ENCODE measurements around the gene PRKCB. TPM values are rescaled to one million over a fixed set of nuclear protein-coding genes. Genes with fewer than 3 reads are reported as not detected.

The PRKCB gene
- total and polyA plus RNA-seq, 2 of the 8 experiments (the other 6 are each of a cell fraction or from before 2014, with no cell fraction given), result 7.1 to 12.1 TPM

- peaks cover 3 to 17% (median 5%) of the 10 kb centered on the region in 4 experiments; a peak in 6 of 7 replicates for H3K4me1 ChIP-seq (replicated peaks in 1 of 4; ENCODE audit: control insufficient read depth in 3 of 4, insufficient read depth in 4 of 4, low read length in 3 of 4)
- 0 out of 7 replicates have a peak overlapping the region, but pooled peaks of 1 of the 4 experiments have one; percentile 21 for H3K9ac ChIP-seq (replicated peaks in 1 of 4; ENCODE audit: extremely low read depth in 1 of 4, low read depth in 3 of 4, low read length in 3 of 4)
- no peak overlapping the region for H3K27ac ChIP-seq (ENCODE audit: low read depth, low read length)
- no peak overlapping the region for H3K14ac ChIP-seq (ENCODE audit: insufficient read length)
- no peak overlapping the region for H2BK120ac ChIP-seq (replicated peaks; ENCODE audit: low read depth, low read length)
- H2BK15ac ChIP-seq (ENCODE audit: low read length), result no peak overlapping the region
- no peak overlapping the region for H4K91ac ChIP-seq (replicated peaks; ENCODE audit: insufficient read length, low read length)
- no peak overlapping the region for H3K4me3 ChIP-seq (ENCODE audit: extremely low read depth in 1 of 4, insufficient read depth in 2 of 4, low read depth in 3 of 4, low read length in 4 of 4)
- no peak overlapping the region; the same call in 1 of the 2 replicates for H2AFZ ChIP-seq (ENCODE audit: low read length)
- WGBS, 2 experiments (ENCODE audit: extremely low coverage in 1 of 2, insufficient coverage in 1 of 2, insufficient read length in 1 of 2, insufficient replicate concordance in 2 of 2, low coverage in 1 of 2, low lambda C conversion rate in 2 of 2, missing lambda C conversion rate in 1 of 2), result 81% methylated on average over 4 of the region's 4 CpGs; no CpG with 5 or more reads in 1 of the 2 experiments
- H4K20me1 ChIP-seq (replicated peaks in 1 of 2; ENCODE audit: control insufficient read depth in 1 of 2, insufficient read depth in 2 of 2, low read length in 2 of 2), result no peaks in the 10 kb centered on the region
- no peak overlapping the region for H3K23ac ChIP-seq (ENCODE audit: insufficient read length)
- H4K5ac ChIP-seq (ENCODE audit: insufficient read length, low read depth, low read length), result no peak overlapping the region
- H3K56ac ChIP-seq (replicated peaks; ENCODE audit: insufficient read length, low read depth, low read length), result no peak overlapping the region
- H3K23me2 ChIP-seq (ENCODE audit: low read depth, low read length), result 0 out of 2 replicates have a peak, but pooled peaks cover 3% of the 10 kb centered on the region
- DNase-seq (ENCODE audit: low read depth in 1 of 2, low spot score in 2 of 2) (no peak), FAIRE-seq (peak; percentile 70)
- H3K4me2 ChIP-seq (ENCODE audit: insufficient read depth in 1 of 2, low read depth in 2 of 2, low read length in 2 of 2), result no peak overlapping the region
- no peaks in the 10 kb centered on the region for H3K9me3 ChIP-seq (ENCODE audit: insufficient read depth in 2 of 2, low read depth in 1 of 2, low read length in 1 of 2)
- no peak overlapping the region for H3K4ac ChIP-seq (replicated peaks; ENCODE audit: insufficient read length, low read depth, low read length)
- no peak overlapping the region for H2BK12ac ChIP-seq (ENCODE audit: low read depth, low read length)
- POLR2A ChIA-PET (ENCODE audit: partially characterized antibody), result no interaction called here
- no peak overlapping the region for H3K18ac ChIP-seq (ENCODE audit: extremely low read depth, low read length)
- no peaks in the 10 kb centered on the region for H3K79me2 ChIP-seq (ENCODE audit: control insufficient read depth in 1 of 2, insufficient read depth in 2 of 2, low read length in 2 of 2)
- H2BK20ac ChIP-seq (ENCODE audit: low read length), result 0 out of 2 replicates have a peak overlapping the region, but pooled peaks have one; percentile 7
- H3K79me1 ChIP-seq (ENCODE audit: low read depth, low read length), result no peaks in the 10 kb centered on the region
- H4K8ac ChIP-seq (ENCODE audit: extremely low read depth, insufficient read depth, low read length), result no peak overlapping the region
- H3K27me3 ChIP-seq (replicated peaks in 1 of 4; ENCODE audit: control insufficient read depth in 3 of 4, extremely low read depth in 1 of 4, insufficient read depth in 3 of 4, low read length in 3 of 4), result no peaks in the 10 kb centered on the region; a peak in 1 of 7 replicates
- CTCF ChIA-PET (ENCODE audit: partially characterized antibody), result interaction anchor here (1.2 to 2.5 kb wide), 5 partner anchors 13 to 216 kb away, joined by 3 to 14 read pairs (median 5); no protein-coding TSS in a partner anchor
- no peaks in the 10 kb centered on the region for H3K36me3 ChIP-seq (ENCODE audit: control insufficient read depth in 2 of 4, insufficient read depth in 4 of 4, low read length in 3 of 4)
- H2AK5ac ChIP-seq (ENCODE audit: low read depth, low read length), result no peak overlapping the region
- no peak overlapping the region for H2BK5ac ChIP-seq (ENCODE audit: low read depth, low read length)
- TF ChIP-seq YY1 (IDR thresholded peaks at IDR 0.05; ENCODE audit: low read depth, low read length) (no peak), HDAC6 (IDR thresholded peaks at IDR 0.05; ENCODE audit: low read depth, low read length) (no peak), SAP30 (IDR thresholded peaks at IDR 0.05; ENCODE audit: insufficient read depth, insufficient replicate concordance, low read length) (no peak), EZH2 (IDR thresholded peaks at IDR 0.05; ENCODE audit: low read depth, low read length, severe bottlenecking) (no peak), RNF2 (IDR thresholded peaks at IDR 0.05; ENCODE audit: borderline replicate concordance, low read depth, low read length, missing control alignments, poor library complexity, severe bottlenecking) (no peak), SIRT6 (IDR thresholded peaks at IDR 0.05; ENCODE audit: low read length) (no peak)
- TF ChIP-seq, protein P1, sequence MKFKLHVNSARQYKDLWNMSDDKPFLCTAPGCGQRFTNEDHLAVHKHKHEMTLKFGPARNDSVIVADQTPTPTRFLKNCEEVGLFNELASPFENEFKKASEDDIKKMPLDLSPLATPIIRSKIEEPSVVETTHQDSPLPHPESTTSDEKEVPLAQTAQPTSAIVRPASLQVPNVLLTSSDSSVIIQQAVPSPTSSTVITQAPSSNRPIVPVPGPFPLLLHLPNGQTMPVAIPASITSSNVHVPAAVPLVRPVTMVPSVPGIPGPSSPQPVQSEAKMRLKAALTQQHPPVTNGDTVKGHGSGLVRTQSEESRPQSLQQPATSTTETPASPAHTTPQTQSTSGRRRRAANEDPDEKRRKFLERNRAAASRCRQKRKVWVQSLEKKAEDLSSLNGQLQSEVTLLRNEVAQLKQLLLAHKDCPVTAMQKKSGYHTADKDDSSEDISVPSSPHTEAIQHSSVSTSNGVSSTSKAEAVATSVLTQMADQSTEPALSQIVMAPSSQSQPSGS (IDR thresholded peaks at IDR 0.05; ENCODE audit: low read length), result peak; percentile 89
- TF ChIP-seq, protein P2, sequence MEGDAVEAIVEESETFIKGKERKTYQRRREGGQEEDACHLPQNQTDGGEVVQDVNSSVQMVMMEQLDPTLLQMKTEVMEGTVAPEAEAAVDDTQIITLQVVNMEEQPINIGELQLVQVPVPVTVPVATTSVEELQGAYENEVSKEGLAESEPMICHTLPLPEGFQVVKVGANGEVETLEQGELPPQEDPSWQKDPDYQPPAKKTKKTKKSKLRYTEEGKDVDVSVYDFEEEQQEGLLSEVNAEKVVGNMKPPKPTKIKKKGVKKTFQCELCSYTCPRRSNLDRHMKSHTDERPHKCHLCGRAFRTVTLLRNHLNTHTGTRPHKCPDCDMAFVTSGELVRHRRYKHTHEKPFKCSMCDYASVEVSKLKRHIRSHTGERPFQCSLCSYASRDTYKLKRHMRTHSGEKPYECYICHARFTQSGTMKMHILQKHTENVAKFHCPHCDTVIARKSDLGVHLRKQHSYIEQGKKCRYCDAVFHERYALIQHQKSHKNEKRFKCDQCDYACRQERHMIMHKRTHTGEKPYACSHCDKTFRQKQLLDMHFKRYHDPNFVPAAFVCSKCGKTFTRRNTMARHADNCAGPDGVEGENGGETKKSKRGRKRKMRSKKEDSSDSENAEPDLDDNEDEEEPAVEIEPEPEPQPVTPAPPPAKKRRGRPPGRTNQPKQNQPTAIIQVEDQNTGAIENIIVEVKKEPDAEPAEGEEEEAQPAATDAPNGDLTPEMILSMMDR (IDR thresholded peaks at IDR 0.05; ENCODE audit: control extremely low read depth in 1 of 3, insufficient read depth in 1 of 3, low read depth in 1 of 3, low read length in 3 of 3), result peak in 2 of 3 experiments; percentile 10 to 17; a peak in 2 of 4 replicates
Observed at GRCh38 chr16:24102209-24102660, 266.5 kb downstream of the PRKCB start.
